ENCODE data around the gene GTF3C5. TPM values are rescaled to one million over a fixed set of nuclear protein-coding genes. Genes with fewer than 3 reads are reported as not detected.

The GTF3C5 gene
- total and polyA plus RNA-seq, 2 experiments from 2014 or later = 52.5 to 66.0 TPM

GRCh38 chr9:133088756-133089155 lies 58.0 kb downstream of the GTF3C5 start:
- Histone ChIP-seq H3K79me2 (no peaks in the 10 kb centered on the region), H3K4me1 (ENCODE audit: insufficient read depth) (no peaks in the 10 kb centered on the region), H3K36me3 (replicated peaks; ENCODE audit: insufficient read depth, low read depth) (no peaks in the 10 kb centered on the region), H3K27ac (no peak overlapping the region), H4K20me1 (ENCODE audit: insufficient read depth, poor library complexity, severe bottlenecking) (no peaks in the 10 kb centered on the region), H3K27me3 (no peaks in the 10 kb centered on the region), H3K4me3 (no peak overlapping the region), H3K4me2 (no peak overlapping the region), H3K9me3 (ENCODE audit: low read depth) (no peaks in the 10 kb centered on the region), H3K9me2 (replicated peaks; ENCODE audit: insufficient read depth) (no peaks in the 10 kb centered on the region), H2AFZ (no peak overlapping the region)
- WGBS (ENCODE audit: low lambda C conversion rate, missing lambda C conversion rate) = 89% methylated on average over 7 of the region's 7 CpGs
- no peak for DNase-seq (ENCODE audit: low spot score)
- no peak for TF ChIP-seq EZH2 (IDR thresholded peaks at IDR 0.05; ENCODE audit: borderline replicate concordance)
- TF ChIP-seq CTCF (IDR thresholded peaks at IDR 0.05; ENCODE audit: poor library complexity) = no peak
- no peak for TF ChIP-seq EZH2phosphoT487 (IDR thresholded peaks at IDR 0.05; ENCODE audit: low read depth, severe bottlenecking, unreplicated experiment)

DNA sequence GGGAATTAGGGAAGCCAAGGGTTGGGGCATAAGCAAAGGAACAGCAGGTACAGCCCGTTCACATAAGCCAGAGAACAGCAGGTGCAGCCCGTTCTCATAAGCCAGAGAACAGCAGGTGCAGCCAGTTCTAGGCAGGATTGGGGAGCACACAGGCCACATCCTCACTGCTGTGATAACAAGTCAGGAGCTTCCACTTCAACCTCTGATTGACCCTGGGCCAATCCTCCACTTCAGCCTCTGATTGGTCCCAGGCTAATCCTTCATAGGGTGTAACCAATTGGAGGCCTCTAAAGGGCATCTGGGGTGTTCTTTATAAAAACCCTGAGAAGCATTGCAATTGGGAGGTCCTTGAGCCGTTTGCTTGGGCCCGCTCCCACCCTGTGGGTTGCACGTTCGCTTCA lies 58.5 kb downstream of the GTF3C5 start:
- Histone ChIP-seq H4K20me1 (ENCODE audit: insufficient read depth, poor library complexity, severe bottlenecking) (no peaks in the 10 kb centered on the region), H3K4me3 (no peak overlapping the region), H3K9me3 (ENCODE audit: low read depth) (no peaks in the 10 kb centered on the region), H3K4me2 (no peak overlapping the region), H3K36me3 (replicated peaks; ENCODE audit: insufficient read depth, low read depth) (no peaks in the 10 kb centered on the region), H3K27me3 (no peaks in the 10 kb centered on the region), H2AFZ (no peak overlapping the region), H3K4me1 (ENCODE audit: insufficient read depth) (no peaks in the 10 kb centered on the region), H3K79me2 (no peaks in the 10 kb centered on the region), H3K9me2 (replicated peaks; ENCODE audit: insufficient read depth) (no peaks in the 10 kb centered on the region), H3K27ac (no peak overlapping the region)
- DNase-seq (ENCODE audit: low spot score) = no peak
- WGBS (ENCODE audit: low lambda C conversion rate, missing lambda C conversion rate) = 97% methylated on average over 6 of the region's 6 CpGs
- TF ChIP-seq EZH2 (IDR thresholded peaks at IDR 0.05; ENCODE audit: borderline replicate concordance) = no peak
- no peak for TF ChIP-seq CTCF (IDR thresholded peaks at IDR 0.05; ENCODE audit: poor library complexity)
- TF ChIP-seq EZH2phosphoT487 (IDR thresholded peaks at IDR 0.05; ENCODE audit: low read depth, severe bottlenecking, unreplicated experiment) = no peak

DNA sequence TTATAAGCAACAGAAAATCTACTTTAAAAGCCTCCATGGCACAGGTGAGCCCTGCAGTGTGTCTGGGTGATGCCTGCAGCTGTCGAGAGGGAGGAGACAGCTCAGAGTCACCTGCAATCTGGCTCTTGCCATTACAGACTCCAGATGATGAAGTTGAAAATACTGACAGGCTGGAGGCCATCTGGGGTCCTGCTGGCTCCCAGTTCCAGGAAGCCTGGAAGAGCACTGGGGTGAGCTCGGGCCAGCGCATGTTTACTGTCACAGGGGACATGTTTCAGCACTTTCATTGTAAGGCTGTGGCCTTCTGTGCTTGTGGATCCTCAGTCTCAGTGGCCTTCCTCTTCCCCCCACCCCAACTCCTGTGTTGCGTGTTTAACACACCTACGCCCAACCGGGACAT lies 59.4 kb downstream of the GTF3C5 start:
- 53% methylated on average over 6 of the region's 6 CpGs for WGBS (ENCODE audit: low lambda C conversion rate, missing lambda C conversion rate)
- DNase-seq (ENCODE audit: low spot score) = no peak
- H3K4me1 ChIP-seq (ENCODE audit: insufficient read depth) = no peaks in the 10 kb centered on the region
- no peaks in the 10 kb centered on the region for H3K27me3 ChIP-seq
- no peaks in the 10 kb centered on the region for H3K9me2 ChIP-seq (replicated peaks; ENCODE audit: insufficient read depth)
- no peaks in the 10 kb centered on the region for H3K9me3 ChIP-seq (ENCODE audit: low read depth)
- no peak for TF ChIP-seq EZH2 (IDR thresholded peaks at IDR 0.05; ENCODE audit: borderline replicate concordance)
- no peak for TF ChIP-seq EZH2phosphoT487 (IDR thresholded peaks at IDR 0.05; ENCODE audit: low read depth, severe bottlenecking, unreplicated experiment)
- no peak for TF ChIP-seq CTCF (IDR thresholded peaks at IDR 0.05; ENCODE audit: poor library complexity)
- no peaks in the 10 kb centered on the region for H3K79me2 ChIP-seq
- no peak overlapping the region for H2AFZ ChIP-seq
- no peaks in the 10 kb centered on the region for H3K36me3 ChIP-seq (replicated peaks; ENCODE audit: insufficient read depth, low read depth)
- H4K20me1 ChIP-seq (ENCODE audit: insufficient read depth, poor library complexity, severe bottlenecking) = no peaks in the 10 kb centered on the region
- no peak overlapping the region for H3K4me3 ChIP-seq
- H3K27ac ChIP-seq = no peak overlapping the region
- H3K4me2 ChIP-seq = no peak overlapping the region

Data from hepatocyte (in vitro differentiated cells).